HPDE6-E6E7 (cell line): Measurements from ENCODE around the gene TUG1.

Experiments used
- DNase-seq: peaks from one replicate; pipeline ENCODE4 v3.0.0; 2011; ENCODE audit warnings: missing footprints; ENCODE audit errors: extremely low spot score

Gene TUG1

DNA sequence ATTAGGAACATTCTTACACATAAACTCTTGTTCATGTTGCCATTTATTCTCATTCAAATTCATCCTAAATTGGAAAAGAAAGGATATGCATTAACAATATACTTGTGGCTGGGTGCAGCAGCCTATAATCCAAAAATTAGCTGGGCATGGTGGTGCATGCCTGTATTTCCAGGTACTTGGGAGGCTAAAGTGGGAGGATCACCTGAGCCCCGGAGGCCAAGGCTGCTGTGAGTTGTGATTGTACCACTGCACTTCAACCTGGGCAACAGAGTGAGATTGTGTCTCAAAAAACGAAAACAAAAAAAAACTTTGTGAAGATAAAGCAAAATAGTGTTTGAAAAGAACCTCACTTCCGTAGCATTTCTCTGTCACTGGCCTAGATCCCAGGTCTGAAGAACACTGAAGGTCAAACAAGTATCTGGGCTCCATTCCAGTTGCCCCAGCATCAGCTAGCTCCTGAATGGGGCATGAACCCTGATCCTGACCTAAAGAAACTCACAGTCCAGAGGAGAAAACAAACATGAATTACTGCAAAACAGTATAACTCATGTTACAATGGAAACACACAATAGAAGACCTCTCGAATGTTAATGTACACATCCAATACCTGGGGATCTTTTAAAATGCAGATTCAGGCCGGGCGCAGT lies 32.2 kb downstream of the TUG1 start:
- no peak for DNase-seq

DNA sequence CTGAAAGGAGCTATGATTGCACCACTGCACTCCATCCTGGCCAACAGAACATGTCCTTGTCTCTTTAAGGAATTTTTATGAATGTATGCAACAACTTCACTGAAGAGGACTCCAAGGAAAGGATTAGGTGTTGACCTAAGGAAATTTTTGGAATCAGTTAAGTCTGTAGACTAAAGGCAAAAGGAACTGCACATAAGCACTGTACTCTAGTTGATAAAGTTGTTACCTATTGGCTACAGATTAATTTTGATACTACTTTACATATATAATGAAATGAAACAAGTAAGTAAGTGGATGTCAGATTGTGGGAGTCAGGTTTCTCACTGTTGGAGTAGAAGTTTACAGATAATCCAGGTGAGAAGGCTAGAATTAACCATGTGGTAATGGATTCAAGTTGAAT lies 36.5 kb downstream of the TUG1 start:
- no peak for DNase-seq

DNA sequence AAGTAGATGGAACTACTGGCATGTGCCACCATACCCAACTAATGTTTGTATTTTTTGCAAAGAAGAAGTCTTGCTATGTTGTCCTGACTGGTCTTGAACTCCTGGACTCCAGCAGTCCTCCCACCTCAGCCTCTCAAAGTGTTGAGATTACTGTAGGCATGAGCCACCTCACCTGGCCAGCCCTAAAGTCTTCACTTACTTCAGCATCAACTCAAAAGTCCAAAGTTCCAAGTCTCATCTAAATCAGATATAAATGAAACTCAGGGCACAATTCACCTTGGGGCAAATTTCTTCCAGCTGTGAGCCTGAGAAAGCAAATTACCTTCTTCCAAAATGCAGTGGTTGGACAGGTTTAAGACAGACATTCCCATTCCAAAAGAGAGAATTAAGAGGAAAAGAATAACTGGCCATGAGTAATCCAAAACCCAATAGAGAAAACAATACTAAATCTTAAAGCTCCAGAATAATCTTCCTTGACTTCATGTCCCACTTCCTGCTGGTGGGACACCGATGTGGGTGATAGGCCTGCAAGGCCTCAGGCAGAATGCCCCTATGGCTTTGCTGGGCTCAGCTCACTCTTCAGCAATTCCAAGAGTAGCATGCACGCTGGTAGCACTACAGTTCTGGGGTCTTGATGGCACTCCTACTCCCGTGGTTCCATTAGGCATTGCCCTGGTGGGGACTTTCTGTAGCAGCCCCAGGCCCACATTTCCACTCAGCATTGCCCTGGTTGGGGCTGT lies 50.3 kb downstream of the TUG1 start:
- no peak for DNase-seq

DNA sequence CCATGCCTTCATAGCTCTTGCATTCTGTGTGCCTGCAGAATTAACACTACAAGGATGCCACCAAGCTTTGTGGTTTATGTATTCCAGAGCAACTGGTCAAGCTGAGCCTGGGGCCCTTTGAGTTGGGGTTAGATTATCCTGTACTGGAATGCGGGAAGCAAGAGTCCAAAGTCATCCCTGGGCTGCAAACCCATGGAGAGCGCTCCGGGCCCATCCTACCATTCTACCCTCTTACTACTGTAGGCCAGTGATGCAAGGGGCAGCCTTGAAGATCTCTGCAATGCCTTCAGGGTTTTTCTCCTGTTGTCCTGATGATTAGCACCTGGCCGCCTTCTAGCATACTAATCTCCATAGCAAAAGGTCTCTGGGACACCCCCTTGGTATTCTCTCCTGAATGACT lies 51.3 kb downstream of the TUG1 start:
- no peak for DNase-seq

DNA sequence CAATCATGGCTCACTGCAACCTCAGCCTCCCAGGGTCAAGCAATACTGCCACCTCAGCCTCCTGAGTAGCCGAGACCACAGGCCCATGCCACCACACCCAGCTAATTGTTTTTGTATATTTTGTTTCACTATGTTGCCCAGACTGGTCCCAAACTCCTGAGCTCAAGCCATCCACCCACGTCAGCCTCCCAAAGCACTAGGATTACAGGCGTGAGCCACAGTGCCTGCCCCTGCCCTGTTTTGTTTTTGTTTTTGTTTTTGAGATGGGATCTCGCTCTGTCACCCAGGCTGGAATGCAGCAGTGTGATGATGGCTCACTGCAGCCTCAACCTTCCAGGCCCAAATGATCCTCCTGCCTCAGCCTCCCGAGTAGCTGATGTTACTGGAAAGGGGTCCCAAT lies 53.5 kb downstream of the TUG1 start:
- no peak for DNase-seq
